ENCODE measurements around the gene SEMA3E.

SEMA3E gene

DNA sequence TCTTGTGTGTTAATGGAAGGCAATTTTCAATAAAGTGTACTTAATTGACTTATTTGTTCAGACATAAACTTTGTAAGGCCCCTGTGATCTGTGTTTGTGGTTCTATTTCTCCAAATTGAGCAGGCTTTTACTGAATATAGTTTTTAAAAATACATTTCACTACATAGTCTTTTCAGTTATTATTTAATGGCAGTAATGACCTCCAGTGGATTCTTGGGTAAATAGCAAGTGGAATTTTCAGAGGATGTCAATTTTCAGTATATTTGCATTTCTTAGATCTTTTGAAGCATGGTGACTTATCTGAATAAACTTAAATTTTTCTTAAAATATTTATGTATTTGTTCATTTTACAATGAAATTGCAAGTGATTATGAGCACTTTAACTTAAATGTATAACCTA is 283.2 kb downstream of the SEMA3E start:
- no peak overlapping the region for H3K18ac ChIP-seq (ENCODE audit: low read length)
- H2BK120ac ChIP-seq (ENCODE audit: insufficient read depth, low read length, poor library complexity): no peak overlapping the region
- no peak overlapping the region for H2AK5ac ChIP-seq (ENCODE audit: low read length)
- no peaks in the 10 kb centered on the region for H3K36me3 ChIP-seq (ENCODE audit: control insufficient read depth in 1 of 2, insufficient read depth in 2 of 2, low read length in 2 of 2)
- no peak overlapping the region for H3K4me3 ChIP-seq (ENCODE audit: low read depth, low read length)
- H4K12ac ChIP-seq (ENCODE audit: low read depth, low read length): no peak overlapping the region
- no peaks in the 10 kb centered on the region for H3K79me1 ChIP-seq (ENCODE audit: low read length)
- H3K27me3 ChIP-seq (ENCODE audit: insufficient read depth, low read length): no peaks in the 10 kb centered on the region
- no peak overlapping the region for H3K14ac ChIP-seq (ENCODE audit: low read length)
- no peak overlapping the region for H2BK12ac ChIP-seq (ENCODE audit: low read length)
- no peak overlapping the region for H2BK5ac ChIP-seq (ENCODE audit: low read depth, low read length, poor library complexity)
- peak in 1 of 2 donors; percentile 23 for DNase-seq
- H2AFZ ChIP-seq (ENCODE audit: insufficient read depth, low read length, poor library complexity): no peak overlapping the region
- no peaks in the 10 kb centered on the region for H3K79me2 ChIP-seq (ENCODE audit: control insufficient read depth, insufficient read depth, low read length, poor library complexity)
- H3K4me2 ChIP-seq (ENCODE audit: low read length): no peak overlapping the region
- no peak overlapping the region for H4K8ac ChIP-seq (ENCODE audit: low read depth, low read length)
- no peak overlapping the region for H4K91ac ChIP-seq (ENCODE audit: low read depth, low read length)
- H3K27ac ChIP-seq (ENCODE audit: low read depth, low read length): no peak overlapping the region
- no peak overlapping the region for H3K9ac ChIP-seq (ENCODE audit: low read length)
- no peak overlapping the region for H3K23ac ChIP-seq (ENCODE audit: low read length)
- no peak overlapping the region for H3K4ac ChIP-seq (ENCODE audit: low read depth, low read length)
- H3K4me1 ChIP-seq (ENCODE audit: control insufficient read depth in 1 of 2, insufficient read depth in 2 of 2, low read length in 2 of 2): no peaks in the 10 kb centered on the region
- no peaks in the 10 kb centered on the region for H3K9me3 ChIP-seq (ENCODE audit: insufficient read depth, low read depth, low read length)

DNA sequence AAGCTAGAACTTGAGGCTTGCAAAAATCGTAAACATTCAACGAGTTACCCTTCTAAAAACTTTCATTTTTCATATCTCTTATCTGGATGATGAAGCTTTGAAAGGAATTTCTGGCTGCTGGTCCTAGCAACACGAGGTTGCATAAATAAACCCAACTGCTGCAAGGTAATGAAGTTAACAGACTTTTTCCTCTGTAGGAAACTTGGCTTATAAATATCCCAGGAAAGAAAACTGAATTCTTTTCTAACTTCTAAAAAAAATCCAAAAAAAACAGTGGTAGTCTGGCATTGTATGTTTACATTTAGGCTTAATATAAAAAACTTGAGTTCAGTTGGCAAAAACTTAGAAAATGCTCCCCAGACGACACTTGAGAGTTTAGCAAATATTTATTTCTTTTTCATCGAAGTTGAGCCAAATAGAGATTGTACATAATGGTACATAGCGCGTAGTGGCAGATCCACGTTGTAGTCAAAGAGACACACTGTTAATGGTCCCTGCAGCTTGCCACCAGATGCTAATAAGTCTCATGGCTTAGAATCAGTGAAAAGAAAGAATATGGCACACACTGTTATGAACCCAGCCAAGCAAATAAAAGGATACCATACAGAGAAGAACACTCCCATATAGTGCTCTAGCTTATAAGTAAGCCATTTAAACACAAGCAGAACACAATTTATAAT is 285.9 kb downstream of the SEMA3E start:
- no peaks in the 10 kb centered on the region for H3K36me3 ChIP-seq (ENCODE audit: control insufficient read depth in 1 of 2, insufficient read depth in 2 of 2, low read length in 2 of 2)
- no peak overlapping the region for H2BK120ac ChIP-seq (ENCODE audit: insufficient read depth, low read length, poor library complexity)
- H4K8ac ChIP-seq (ENCODE audit: low read depth, low read length): no peak overlapping the region
- no peak overlapping the region for H3K14ac ChIP-seq (ENCODE audit: low read length)
- H4K91ac ChIP-seq (ENCODE audit: low read depth, low read length): no peak overlapping the region
- H3K27me3 ChIP-seq (ENCODE audit: insufficient read depth, low read length): no peaks in the 10 kb centered on the region
- no peak overlapping the region for H3K9ac ChIP-seq (ENCODE audit: low read length)
- H3K79me2 ChIP-seq (ENCODE audit: control insufficient read depth, insufficient read depth, low read length, poor library complexity): no peaks in the 10 kb centered on the region
- no peak overlapping the region for H2AFZ ChIP-seq (ENCODE audit: insufficient read depth, low read length, poor library complexity)
- no peaks in the 10 kb centered on the region for H3K4me1 ChIP-seq (ENCODE audit: control insufficient read depth in 1 of 2, insufficient read depth in 2 of 2, low read length in 2 of 2)
- no peaks in the 10 kb centered on the region for H3K9me3 ChIP-seq (ENCODE audit: insufficient read depth, low read depth, low read length)
- H2BK5ac ChIP-seq (ENCODE audit: low read depth, low read length, poor library complexity): no peak overlapping the region
- H3K27ac ChIP-seq (ENCODE audit: low read depth, low read length): no peak overlapping the region
- no peak overlapping the region for H3K4me3 ChIP-seq (ENCODE audit: low read depth, low read length)
- H3K79me1 ChIP-seq (ENCODE audit: low read length): no peaks in the 10 kb centered on the region
- no peak overlapping the region for H3K4me2 ChIP-seq (ENCODE audit: low read length)
- no peak overlapping the region for H2AK5ac ChIP-seq (ENCODE audit: low read length)
- H4K12ac ChIP-seq (ENCODE audit: low read depth, low read length): no peak overlapping the region
- H2BK12ac ChIP-seq (ENCODE audit: low read length): no peak overlapping the region
- no CpG with 5 or more reads among the region's 8 CpGs for WGBS (ENCODE audit: extremely low coverage, insufficient coverage, insufficient read length)
- DNase-seq: peak; percentile 36 to 71
- H3K4ac ChIP-seq (ENCODE audit: low read depth, low read length): no peak overlapping the region
- H3K23ac ChIP-seq (ENCODE audit: low read length): no peak overlapping the region
- H3K18ac ChIP-seq (ENCODE audit: low read length): no peak overlapping the region

- H3K18ac ChIP-seq (ENCODE audit: low read length): no peak overlapping the region
- H3K9ac ChIP-seq (ENCODE audit: low read length): no peak overlapping the region
- peak in 1 of 2 donors; percentile 35 for DNase-seq
- H2AFZ ChIP-seq (ENCODE audit: insufficient read depth, low read length, poor library complexity): no peak overlapping the region
- no peaks in the 10 kb centered on the region for H3K79me1 ChIP-seq (ENCODE audit: low read length)
- no peak overlapping the region for H2BK120ac ChIP-seq (ENCODE audit: insufficient read depth, low read length, poor library complexity)
- no peak overlapping the region for H3K14ac ChIP-seq (ENCODE audit: low read length)
- no peak overlapping the region for H3K4me2 ChIP-seq (ENCODE audit: low read length)
- no peak overlapping the region for H3K4ac ChIP-seq (ENCODE audit: low read depth, low read length)
- no peaks in the 10 kb centered on the region for H3K9me3 ChIP-seq (ENCODE audit: insufficient read depth, low read depth, low read length)
- H2BK12ac ChIP-seq (ENCODE audit: low read length): no peak overlapping the region
- H4K8ac ChIP-seq (ENCODE audit: low read depth, low read length): no peak overlapping the region
- no peak overlapping the region for H4K91ac ChIP-seq (ENCODE audit: low read depth, low read length)
- WGBS (ENCODE audit: extremely low coverage, insufficient coverage, insufficient read length): no CpG with 5 or more reads among the region's 1 CpG
- no peak overlapping the region for H3K4me3 ChIP-seq (ENCODE audit: low read depth, low read length)
- H3K79me2 ChIP-seq (ENCODE audit: control insufficient read depth, insufficient read depth, low read length, poor library complexity): no peaks in the 10 kb centered on the region
- H3K4me1 ChIP-seq (ENCODE audit: control insufficient read depth in 1 of 2, insufficient read depth in 2 of 2, low read length in 2 of 2): no peaks in the 10 kb centered on the region
- H3K36me3 ChIP-seq (ENCODE audit: control insufficient read depth in 1 of 2, insufficient read depth in 2 of 2, low read length in 2 of 2): no peaks in the 10 kb centered on the region
- no peak overlapping the region for H3K27ac ChIP-seq (ENCODE audit: low read depth, low read length)
- no peaks in the 10 kb centered on the region for H3K27me3 ChIP-seq (ENCODE audit: insufficient read depth, low read length)
- H3K23ac ChIP-seq (ENCODE audit: low read length): no peak overlapping the region
- no peak overlapping the region for H2BK5ac ChIP-seq (ENCODE audit: low read depth, low read length, poor library complexity)
- H2AK5ac ChIP-seq (ENCODE audit: low read length): no peak overlapping the region
- H4K12ac ChIP-seq (ENCODE audit: low read depth, low read length): no peak overlapping the region
Observed at GRCh38 chr7:83359108-83359507, 289.8 kb downstream of the SEMA3E start.

- no peaks in the 10 kb centered on the region for H3K36me3 ChIP-seq (ENCODE audit: control insufficient read depth in 1 of 2, insufficient read depth in 2 of 2, low read length in 2 of 2)
- H3K27me3 ChIP-seq (ENCODE audit: insufficient read depth, low read length): no peaks in the 10 kb centered on the region
- H3K79me1 ChIP-seq (ENCODE audit: low read length): no peaks in the 10 kb centered on the region
- WGBS (ENCODE audit: extremely low coverage, insufficient coverage, insufficient read length): no CpG with 5 or more reads among the region's 3 CpGs
- H4K12ac ChIP-seq (ENCODE audit: low read depth, low read length): no peak overlapping the region
- no peak overlapping the region for H2AFZ ChIP-seq (ENCODE audit: insufficient read depth, low read length, poor library complexity)
- no peak for DNase-seq
- no peak overlapping the region for H2AK5ac ChIP-seq (ENCODE audit: low read length)
- H3K9ac ChIP-seq (ENCODE audit: low read length): no peak overlapping the region
- H3K18ac ChIP-seq (ENCODE audit: low read length): no peak overlapping the region
- no peak overlapping the region for H3K4ac ChIP-seq (ENCODE audit: low read depth, low read length)
- no peaks in the 10 kb centered on the region for H3K9me3 ChIP-seq (ENCODE audit: insufficient read depth, low read depth, low read length)
- no peak overlapping the region for H3K4me3 ChIP-seq (ENCODE audit: low read depth, low read length)
- H3K4me1 ChIP-seq (ENCODE audit: control insufficient read depth in 1 of 2, insufficient read depth in 2 of 2, low read length in 2 of 2): no peaks in the 10 kb centered on the region
- no peaks in the 10 kb centered on the region for H3K79me2 ChIP-seq (ENCODE audit: control insufficient read depth, insufficient read depth, low read length, poor library complexity)
- no peak overlapping the region for H2BK120ac ChIP-seq (ENCODE audit: insufficient read depth, low read length, poor library complexity)
- H3K27ac ChIP-seq (ENCODE audit: low read depth, low read length): no peak overlapping the region
- no peak overlapping the region for H4K8ac ChIP-seq (ENCODE audit: low read depth, low read length)
- no peak overlapping the region for H4K91ac ChIP-seq (ENCODE audit: low read depth, low read length)
- peak overlapping the region; percentile 59 for H3K23ac ChIP-seq (ENCODE audit: low read length)
- no peak overlapping the region for H3K14ac ChIP-seq (ENCODE audit: low read length)
- H2BK5ac ChIP-seq (ENCODE audit: low read depth, low read length, poor library complexity): no peak overlapping the region
- no peak overlapping the region for H2BK12ac ChIP-seq (ENCODE audit: low read length)
- H3K4me2 ChIP-seq (ENCODE audit: low read length): no peak overlapping the region
Observed at GRCh38 chr7:83355143-83355542, 293.8 kb downstream of the SEMA3E start.

Measured in trophoblast cell (in vitro differentiated cells and primary cell).